Measurements from ENCODE around the gene GPR12. TPM values are rescaled to one million over a fixed set of nuclear protein-coding genes. Genes with fewer than 3 reads are reported as not detected.
"Not testable (repeated sequence)": the region's sequence is repeated elsewhere in the genome, so short reads cannot be mapped to it uniquely, and the experiment has no call there.

GPR12 gene
- polyA plus RNA-seq, 1 experiment: not detected

DNA sequence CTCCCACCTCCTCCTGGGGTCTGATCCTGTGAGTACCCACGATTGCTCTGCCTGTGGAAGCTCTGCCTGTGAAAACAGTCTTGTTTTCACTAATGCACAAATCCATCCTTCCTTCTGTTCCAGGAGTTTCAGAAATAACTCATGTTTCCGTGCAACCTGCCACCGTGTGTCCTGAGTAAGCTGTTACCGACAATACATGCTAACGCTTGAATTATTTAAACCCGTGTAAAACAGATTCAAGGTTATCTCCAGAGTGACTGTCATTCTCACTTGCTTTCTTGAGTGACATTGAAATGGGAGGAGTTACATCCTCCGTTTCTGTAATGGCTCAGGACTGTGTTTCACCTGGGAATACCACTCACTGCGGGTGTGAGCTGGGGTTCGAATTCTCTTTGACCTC, 24.9 kb downstream of the GPR12 start:
- ChIA-PET POLR2A (no interaction called here), CTCF (no interaction called here)

DNA sequence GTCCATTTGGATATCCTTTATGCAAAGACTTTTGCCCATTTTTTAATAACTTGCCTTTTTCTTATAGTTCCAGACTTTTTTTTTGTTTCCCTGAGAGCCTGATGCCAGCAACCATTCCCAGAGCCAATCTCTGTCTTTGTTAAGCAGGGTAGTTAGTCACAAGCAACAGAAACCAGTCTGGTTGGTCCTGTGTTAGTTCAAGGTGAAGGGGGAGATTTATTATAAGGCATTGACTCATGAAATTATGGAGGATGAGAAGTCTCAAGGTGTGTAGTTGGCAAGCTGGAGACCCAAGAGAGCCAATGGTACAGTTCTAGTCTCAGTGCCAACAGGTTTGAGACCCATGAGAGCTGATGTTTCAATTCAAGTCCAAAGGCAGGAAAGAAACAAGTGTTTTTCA, 33.0 kb downstream of the GPR12 start:
- DNase-seq (ENCODE audit: low read depth, low spot score): no peak
- POLR2A ChIA-PET: no interaction called here
- Histone ChIP-seq H3K9me3 (ENCODE audit: control insufficient read depth, insufficient read depth, low read length) (no peaks in the 10 kb centered on the region; the same call in 1 of the 2 replicates), H3K27me3 (ENCODE audit: control insufficient read depth, insufficient read depth, low read length) (no peaks in the 10 kb centered on the region), H3K4me3 (ENCODE audit: low read depth, low read length) (no peak overlapping the region), H3K27ac (ENCODE audit: low read depth, low read length) (no peak overlapping the region)
- TF ChIP-seq, protein P1, sequence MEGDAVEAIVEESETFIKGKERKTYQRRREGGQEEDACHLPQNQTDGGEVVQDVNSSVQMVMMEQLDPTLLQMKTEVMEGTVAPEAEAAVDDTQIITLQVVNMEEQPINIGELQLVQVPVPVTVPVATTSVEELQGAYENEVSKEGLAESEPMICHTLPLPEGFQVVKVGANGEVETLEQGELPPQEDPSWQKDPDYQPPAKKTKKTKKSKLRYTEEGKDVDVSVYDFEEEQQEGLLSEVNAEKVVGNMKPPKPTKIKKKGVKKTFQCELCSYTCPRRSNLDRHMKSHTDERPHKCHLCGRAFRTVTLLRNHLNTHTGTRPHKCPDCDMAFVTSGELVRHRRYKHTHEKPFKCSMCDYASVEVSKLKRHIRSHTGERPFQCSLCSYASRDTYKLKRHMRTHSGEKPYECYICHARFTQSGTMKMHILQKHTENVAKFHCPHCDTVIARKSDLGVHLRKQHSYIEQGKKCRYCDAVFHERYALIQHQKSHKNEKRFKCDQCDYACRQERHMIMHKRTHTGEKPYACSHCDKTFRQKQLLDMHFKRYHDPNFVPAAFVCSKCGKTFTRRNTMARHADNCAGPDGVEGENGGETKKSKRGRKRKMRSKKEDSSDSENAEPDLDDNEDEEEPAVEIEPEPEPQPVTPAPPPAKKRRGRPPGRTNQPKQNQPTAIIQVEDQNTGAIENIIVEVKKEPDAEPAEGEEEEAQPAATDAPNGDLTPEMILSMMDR (IDR thresholded peaks at IDR 0.05; ENCODE audit: low read depth, low read length): no peak
- CTCF ChIA-PET: no interaction called here

More for the DNA sequence above, 24.9 kb downstream of the GPR12 start:
- Histone ChIP-seq H3K9me3 (ENCODE audit: control insufficient read depth, insufficient read depth, low read length) (no peaks in the 10 kb centered on the region), H3K27ac (ENCODE audit: low read depth, low read length) (no peak overlapping the region), H3K4me3 (ENCODE audit: low read depth, low read length) (no peak overlapping the region), H3K27me3 (ENCODE audit: control insufficient read depth, insufficient read depth, low read length) (peaks cover 3% of the 10 kb centered on the region)
- TF ChIP-seq, protein P1 (IDR thresholded peaks at IDR 0.05; ENCODE audit: low read depth, low read length): no peak
- DNase-seq (ENCODE audit: low read depth, low spot score): no peak

- H3K27ac ChIP-seq (ENCODE audit: low read depth, low read length): no peak overlapping the region
- ChIA-PET POLR2A (no interaction called here), CTCF (interaction anchor here (0.6 kb wide), 1 partner anchor 9 kb away, joined by 4 read pairs; no protein-coding TSS in a partner anchor)
- H3K9me3 ChIP-seq (ENCODE audit: control insufficient read depth, insufficient read depth, low read length): no peaks in the 10 kb centered on the region; the same call in 1 of the 2 replicates
- no peaks in the 10 kb centered on the region for H3K27me3 ChIP-seq (ENCODE audit: control insufficient read depth, insufficient read depth, low read length)
- DNase-seq (ENCODE audit: low read depth, low spot score): no peak
- no peak overlapping the region for H3K4me3 ChIP-seq (ENCODE audit: low read depth, low read length)
- TF ChIP-seq, protein P1 (IDR thresholded peaks at IDR 0.05; ENCODE audit: low read depth, low read length): no peak
These were observed 33.5 kb downstream of the GPR12 start for GRCh38 chr13:26727122-26727521.

GRCh38 chr13:26726684-26727083, 33.9 kb downstream of the GPR12 start:
- POLR2A ChIA-PET: no interaction called here
- CTCF ChIA-PET: interaction anchor here (0.6 kb wide), 1 partner anchor 8 kb away, joined by 4 read pairs; no protein-coding TSS in a partner anchor
- H3K9me3 ChIP-seq (ENCODE audit: control insufficient read depth, insufficient read depth, low read length): no peaks in the 10 kb centered on the region; the same call in 1 of the 2 replicates
- DNase-seq (ENCODE audit: low read depth, low spot score): no peak
- TF ChIP-seq, protein P1 (IDR thresholded peaks at IDR 0.05; ENCODE audit: low read depth, low read length): no peak
- no peaks in the 10 kb centered on the region for H3K27me3 ChIP-seq (ENCODE audit: control insufficient read depth, insufficient read depth, low read length)
- no peak overlapping the region for H3K27ac ChIP-seq (ENCODE audit: low read depth, low read length)
- no peak overlapping the region for H3K4me3 ChIP-seq (ENCODE audit: low read depth, low read length)

GRCh38 chr13:26723620-26724019, 37.0 kb downstream of the GPR12 start:
- H3K27ac ChIP-seq (ENCODE audit: low read depth, low read length); DNase-seq (ENCODE audit: low read depth, low spot score); POLR2A ChIA-PET; H3K27me3 ChIP-seq (ENCODE audit: control insufficient read depth, insufficient read depth, low read length); CTCF ChIA-PET; H3K9me3 ChIP-seq (ENCODE audit: control insufficient read depth, insufficient read depth, low read length); H3K4me3 ChIP-seq (ENCODE audit: low read depth, low read length): not testable (repeated sequence)

DNA sequence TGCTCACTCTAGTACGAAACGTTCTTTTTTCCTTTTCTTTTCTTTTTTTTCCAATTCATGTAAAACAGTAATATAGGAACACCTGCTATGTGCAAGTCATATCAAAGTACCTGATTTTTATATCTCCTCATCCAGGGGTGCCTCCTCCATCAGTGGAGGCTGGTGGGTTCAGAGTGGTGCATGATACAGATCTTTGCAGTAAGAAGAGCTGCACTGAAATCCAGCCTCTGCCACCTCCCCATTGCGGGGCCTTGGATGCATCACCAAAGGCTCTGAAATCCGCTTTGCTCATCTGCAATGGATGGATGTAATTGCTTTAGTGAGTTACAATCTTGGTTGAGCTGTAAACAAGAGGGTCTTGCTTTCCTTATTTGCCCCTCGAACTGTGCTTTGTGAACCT, 38.3 kb downstream of the GPR12 start:
- Histone ChIP-seq H3K27me3 (ENCODE audit: control insufficient read depth, insufficient read depth, low read length) (no peaks in the 10 kb centered on the region), H3K4me3 (ENCODE audit: low read depth, low read length) (no peak overlapping the region), H3K9me3 (ENCODE audit: control insufficient read depth, insufficient read depth, low read length) (no peaks in the 10 kb centered on the region; the same call in 1 of the 2 replicates), H3K27ac (ENCODE audit: low read depth, low read length) (no peak overlapping the region)
- ChIA-PET POLR2A (no interaction called here), CTCF (no interaction called here)
- no peak for DNase-seq (ENCODE audit: low read depth, low spot score)
- TF ChIP-seq, protein P1 (IDR thresholded peaks at IDR 0.05; ENCODE audit: low read depth, low read length): no peak

All from AG04450 (cell line).